Calu3 (cell line): ENCODE results near the gene SEC23IP. TPM values are rescaled to one million over a fixed set of nuclear protein-coding genes. Genes with fewer than 3 reads are reported as not detected.
"Not testable (repeated sequence)": the region's sequence is repeated elsewhere in the genome, so short reads cannot be mapped to it uniquely, and the experiment has no call there.

Experiments used
- BruUV-seq: library from RNA; stranded (reverse); fragments of 400-500 nt; replicated peaks from 2 replicates; lab custom pipeline; 2021; lab: Mats Ljungman, UMichigan
- CTCF ChIA-PET: fragments of 300-600 bp; sonication (Branson Sonifier 250); formaldehyde crosslinking; loops from one replicate; lab custom pipeline; 2022; ENCODE audit warnings: antibody characterized with exemption; lab: Charles Lee
- DNase-seq: peaks from one replicate; pipeline ENCODE4 v3.0.0; 2022
- H3K27ac Mint-ChIP-seq: one replicate; pipeline ENCODE4 v1.8.0; 2022; ENCODE audit warnings: mixed read lengths; ENCODE audit not compliant: unreplicated experiment
- H3K27me3 Mint-ChIP-seq: one replicate; pipeline ENCODE4 v1.8.0; 2022; ENCODE audit warnings: mixed read lengths; ENCODE audit not compliant: unreplicated experiment
- H3K36me3 Mint-ChIP-seq: one replicate; pipeline ENCODE4 v1.8.0; 2022; ENCODE audit warnings: mild to moderate bottlenecking, moderate library complexity, mixed read lengths; ENCODE audit not compliant: insufficient read depth, unreplicated experiment
- H3K4me1 Mint-ChIP-seq: one replicate; pipeline ENCODE4 v1.8.0; 2022; ENCODE audit warnings: mild to moderate bottlenecking, low read depth, mixed read lengths; ENCODE audit not compliant: unreplicated experiment
- H3K4me3 Mint-ChIP-seq: one replicate; pipeline ENCODE4 v1.8.0; 2022; ENCODE audit warnings: mild to moderate bottlenecking, low read depth, moderate library complexity, mixed read lengths; ENCODE audit not compliant: unreplicated experiment
- H3K9me3 Mint-ChIP-seq: one replicate; pipeline ENCODE4 v1.8.0; 2022; ENCODE audit warnings: low read depth, mixed read lengths; ENCODE audit not compliant: unreplicated experiment
- CTCF ChIP-seq: fragments of 200-600 bp; IDR thresholded peaks from one replicate; pipeline ENCODE4 v1.8.0; 2022; ENCODE audit warnings: antibody characterized with exemption; ENCODE audit not compliant: unreplicated experiment
- intact Hi-C: fragments of 100-400 bp; cut with micrococcal nuclease; formaldehyde crosslinking; loops from one replicate; pipeline ENCODE4 v1.10.0; 2022; ENCODE audit not compliant: unreplicated experiment
- total RNA-seq: library from RNA; stranded (reverse); gene quantifications from 2 replicates; pipeline ENCODE4 v1.2.3, GENCODE V29; 2022

Gene SEC23IP
- total RNA-seq, 1 experiment from 2014 or later = 42.1 TPM

GRCh38 chr10:119872860-119873681 lies 19.5 kb upstream of the SEC23IP start:
- H3K9me3 Mint-ChIP-seq = no peaks in the 10 kb centered on the region
- DNase-seq = peak; percentile 80
- no TSS peak for BruUV-seq
- intact Hi-C loops = no loop called here
- H3K36me3 Mint-ChIP-seq = peaks cover 20% of the 10 kb centered on the region
- no peaks in the 10 kb centered on the region for H3K27me3 Mint-ChIP-seq
- TF ChIP-seq CTCF = no peak
- CTCF ChIA-PET = interaction anchor here (1.1 to 1.3 kb wide), 2 partner anchors 10 to 19 kb away, joined by 3 to 7 read pairs; partner anchors contain the start of gene SEC23IP
- H3K27ac Mint-ChIP-seq = peak overlapping the region; percentile 47
- peak overlapping the region; percentile 86 for H3K4me3 Mint-ChIP-seq
- peaks cover 19% of the 10 kb centered on the region for H3K4me1 Mint-ChIP-seq

GRCh38 chr10:119878524-119878923 lies 14.0 kb upstream of the SEC23IP start:
- Mint-ChIP-seq H3K27me3 (no peaks in the 10 kb centered on the region), H3K4me3 (no peak overlapping the region), H3K36me3 (peaks cover under 1% of the 10 kb centered on the region), H3K9me3 (no peaks in the 10 kb centered on the region), H3K27ac (no peak overlapping the region), H3K4me1 (peaks cover 6% of the 10 kb centered on the region)
- CTCF ChIA-PET = no interaction called here
- no peak for TF ChIP-seq CTCF
- DNase-seq = no peak
- BruUV-seq = no TSS peak
- intact Hi-C loops = no loop called here

- CTCF ChIA-PET, H3K4me3 Mint-ChIP-seq, H3K9me3 Mint-ChIP-seq, DNase-seq, H3K36me3 Mint-ChIP-seq, BruUV-seq, intact Hi-C loops, H3K27me3 Mint-ChIP-seq, H3K4me1 Mint-ChIP-seq, H3K27ac Mint-ChIP-seq: not testable (repeated sequence)
These were observed 8.5 kb upstream of the SEC23IP start for GRCh38 chr10:119883901-119884611.

- H3K4me3 Mint-ChIP-seq, H3K4me1 Mint-ChIP-seq, BruUV-seq, DNase-seq, H3K9me3 Mint-ChIP-seq, H3K36me3 Mint-ChIP-seq, H3K27me3 Mint-ChIP-seq, intact Hi-C loops, CTCF ChIA-PET, H3K27ac Mint-ChIP-seq: not testable (repeated sequence)
These were observed 6.5 kb upstream of the SEC23IP start for GRCh38 chr10:119886070-119886469.

- BruUV-seq, H3K9me3 Mint-ChIP-seq, H3K27me3 Mint-ChIP-seq, CTCF ChIA-PET, H3K4me1 Mint-ChIP-seq, H3K27ac Mint-ChIP-seq, H3K4me3 Mint-ChIP-seq, DNase-seq, intact Hi-C loops: not testable (repeated sequence)
- H3K36me3 Mint-ChIP-seq = peaks cover 13% of the 10 kb centered on the region
These were observed 3.8 kb upstream of the SEC23IP start for GRCh38 chr10:119888715-119889114.

- H3K9me3 Mint-ChIP-seq, intact Hi-C loops, H3K27me3 Mint-ChIP-seq, DNase-seq, CTCF ChIA-PET, H3K27ac Mint-ChIP-seq, BruUV-seq, H3K4me1 Mint-ChIP-seq, H3K4me3 Mint-ChIP-seq: not testable (repeated sequence)
- H3K36me3 Mint-ChIP-seq = peaks cover 13% of the 10 kb centered on the region
These were observed 3.3 kb upstream of the SEC23IP start for GRCh38 chr10:119889201-119889600.

- DNase-seq, CTCF ChIA-PET, H3K27me3 Mint-ChIP-seq, H3K4me3 Mint-ChIP-seq, H3K9me3 Mint-ChIP-seq, BruUV-seq, intact Hi-C loops, H3K27ac Mint-ChIP-seq: not testable (repeated sequence)
- Mint-ChIP-seq H3K4me1 (peaks cover 20% of the 10 kb centered on the region), H3K36me3 (peaks cover 24% of the 10 kb centered on the region)
These were observed 2.2 kb upstream of the SEC23IP start for GRCh38 chr10:119890307-119890706.

- H3K27me3 Mint-ChIP-seq, intact Hi-C loops, DNase-seq, H3K9me3 Mint-ChIP-seq, BruUV-seq: not testable (repeated sequence)
- Mint-ChIP-seq H3K4me1 (peaks cover 35% of the 10 kb centered on the region), H3K36me3 (peaks cover 34% of the 10 kb centered on the region), H3K4me3 (peak overlapping the region; percentile 78), H3K27ac (peak overlapping the region; percentile 68)
- CTCF ChIA-PET = interaction anchor here (0.8 kb wide), 1 partner anchor 19 kb away, joined by 3 read pairs; the partner anchor contains the start of gene MCMBP
These were observed 712 bp upstream of the SEC23IP start for GRCh38 chr10:119891849-119892187.
